K562 (cell line): ENCODE measurements around the gene C10orf105. TPM values are rescaled to one million over a fixed set of nuclear protein-coding genes. Genes with fewer than 3 reads are reported as not detected.

Source experiments
- BRF2 ChIP-seq: IDR thresholded peaks from 3 replicates; pipeline ENCODE4 v1.6.1; 2011; ENCODE audit warnings: borderline replicate concordance, mild to moderate bottlenecking; ENCODE audit not compliant: insufficient read length, insufficient read depth
- CHCHD3 ChIP-seq: fragments of 250-450 bp; sonication (Bioruptor Pico); IDR thresholded peaks from 2 replicates; pipeline ENCODE4 v2.1.2; 2022; ENCODE audit warnings: mild to moderate bottlenecking
- CTBP1 ChIP-seq: fragments of 450-650 bp; IDR thresholded peaks from 2 replicates; pipeline ENCODE4 v1.6.1; 2016; ENCODE audit warnings: borderline replicate concordance
- HDGF ChIP-seq: fragments of 450-650 bp; IDR thresholded peaks from 2 replicates; pipeline ENCODE4 v1.6.1; 2016
- KDM1A ChIP-seq, 2 experiments: fragments of 450-650 bp; IDR thresholded peaks; 2 replicates each; pipeline ENCODE4 v1.6.1; 2016; ENCODE audit warnings: mild to moderate bottlenecking in 2 of 2
- LEF1 ChIP-seq: fragments of 450-650 bp; IDR thresholded peaks from 2 replicates; pipeline ENCODE4 v1.6.1; 2016; ENCODE audit warnings: mild to moderate bottlenecking
- NR2C2 ChIP-seq, 2 experiments: fragments of 200-800 bp in 1 of 2; sonication (Bioruptor generic) in 1 of 2; sonication (generic) in 1 of 2; formaldehyde crosslinking in 1 of 2; IDR thresholded peaks; 2 replicates each; pipeline versions ENCODE4 v1.6.1 to v1.8.0; 2016 to 2022; ENCODE audit warnings: mild to moderate bottlenecking in 1 of 2, missing compliant biosample characterization in 1 of 2, missing genetic modification characterization in 1 of 2, missing genetic modification reagents in 1 of 2
- PURB ChIP-seq: sonication (generic); formaldehyde crosslinking; IDR thresholded peaks from 2 replicates; pipeline ENCODE4 v1.9.0; 2021; ENCODE audit warnings: low read depth, mild to moderate bottlenecking, missing genetic modification reagents
- RREB1 ChIP-seq: fragments of 250-450 bp; sonication (Bioruptor Pico); IDR thresholded peaks from 2 replicates; pipeline ENCODE4 v1.4.0; 2020
- YBX1 ChIP-seq: fragments of 450-650 bp; IDR thresholded peaks from 2 replicates; pipeline ENCODE4 v1.7.1; 2016; ENCODE audit warnings: mild to moderate bottlenecking
- ZNF780A ChIP-seq: fragments of 250-450 bp; sonication (Bioruptor Pico); IDR thresholded peaks from 2 replicates; pipeline ENCODE4 v1.5.0; 2021; ENCODE audit warnings: mild to moderate bottlenecking
- polyA plus RNA-seq, 8 experiments: library from polyadenylated mRNA; depleted of rRNA in 4 of 8; stranded (reverse) in 5 of 8; unstranded in 3 of 8; fragments of >200 nt; fragmentation: Nextera tagmentation in 2 of 8; fragmentation: Illumina TruSeq in 1 of 8; extraction: Ambion mirVana in 2 of 8; extraction: Trizol in 1 of 8; gene quantifications; 2 replicates each; pipeline versions ENCODE4 v1.2.1 to v1.2.3, GENCODE V29; 2011 to 2014; ENCODE audit warnings: inconsistent platforms in 1 of 8, missing spikeins in 1 of 8
- total RNA-seq, 7 experiments: library from RNA; depleted of rRNA in 6 of 7; stranded (reverse); fragments of >200 nt in 6 of 7; fragmentation: Illumina TruSeq in 2 of 7; extraction: Trizol in 2 of 7; gene quantifications; 2 replicates each; pipeline versions ENCODE4 v1.2.1 to v1.2.3, GENCODE V29; 2011 to 2021; ENCODE audit warnings: low replicate concordance in 1 of 7
- TF ChIP-seq, protein P1 (sequence below): sonication (generic); formaldehyde crosslinking; IDR thresholded peaks from 2 replicates; pipeline ENCODE4 v1.8.1; 2023; ENCODE audit warnings: mild to moderate bottlenecking, missing genetic modification reagents
- TF ChIP-seq, protein P2 (sequence below): fragments of 450-650 bp; formaldehyde crosslinking; IDR thresholded peaks from 2 replicates; pipeline ENCODE4 v1.4.0; 2020; ENCODE audit warnings: mild to moderate bottlenecking, moderate library complexity
- TF ChIP-seq, protein P3 (sequence below), 2 experiments: fragments of 450-650 bp in 1 of 2; sonication (generic) in 1 of 2; formaldehyde crosslinking; conservative IDR thresholded peaks; 2 replicates each; pipeline versions ENCODE4 v1.4.0 to v1.8.1; 2020 to 2022; ENCODE audit warnings: mild to moderate bottlenecking in 1 of 2, missing genetic modification reagents in 1 of 2
- TF ChIP-seq, protein P4 (sequence below): sonication (generic); formaldehyde crosslinking; IDR thresholded peaks from 2 replicates; pipeline ENCODE4 v1.8.0; 2022; ENCODE audit warnings: mild to moderate bottlenecking, low read depth, missing genetic modification reagents

The C10orf105 gene
- total and polyA plus RNA-seq, 9 of the 15 experiments (the other 6 are each of a cell fraction or from before 2014, with no cell fraction given): 0.03 to 0.25 (median 0.04) TPM; not detected in 3

DNA sequence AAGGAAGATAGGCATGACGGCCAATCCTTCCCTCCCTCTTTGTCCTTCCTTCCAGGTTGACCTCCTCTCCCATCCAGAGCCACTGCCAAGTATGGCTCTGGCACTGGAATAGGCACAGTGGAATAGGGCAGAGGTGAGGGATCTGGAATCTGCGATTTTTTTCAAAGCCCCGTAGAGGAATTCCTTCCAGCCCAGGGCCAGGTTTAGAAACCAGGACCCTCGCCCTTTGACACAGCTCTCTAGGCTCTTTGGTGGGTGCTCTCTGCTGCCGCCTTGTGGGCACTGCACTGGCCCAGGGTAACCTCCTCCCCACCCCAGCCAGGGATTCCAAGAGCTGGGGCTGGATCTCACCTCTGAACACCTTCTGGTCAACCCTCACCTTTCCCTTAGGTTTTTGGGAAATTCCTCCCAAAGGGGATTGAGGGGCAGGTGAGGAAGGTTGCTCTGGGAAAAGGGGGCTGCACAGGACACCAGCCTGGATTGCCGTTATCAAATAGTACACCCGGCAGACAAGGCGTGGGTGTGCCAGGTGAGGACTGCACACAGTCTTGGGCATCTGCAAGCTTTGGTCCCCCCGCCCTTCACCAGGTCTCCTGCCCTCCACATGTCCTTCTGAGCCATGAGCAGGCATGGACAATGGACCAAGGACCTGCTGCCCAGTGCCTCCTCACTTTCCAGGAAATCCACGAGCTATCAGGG, 22.8 kb downstream of the C10orf105 start (continued):
- TF ChIP-seq, protein P1, sequence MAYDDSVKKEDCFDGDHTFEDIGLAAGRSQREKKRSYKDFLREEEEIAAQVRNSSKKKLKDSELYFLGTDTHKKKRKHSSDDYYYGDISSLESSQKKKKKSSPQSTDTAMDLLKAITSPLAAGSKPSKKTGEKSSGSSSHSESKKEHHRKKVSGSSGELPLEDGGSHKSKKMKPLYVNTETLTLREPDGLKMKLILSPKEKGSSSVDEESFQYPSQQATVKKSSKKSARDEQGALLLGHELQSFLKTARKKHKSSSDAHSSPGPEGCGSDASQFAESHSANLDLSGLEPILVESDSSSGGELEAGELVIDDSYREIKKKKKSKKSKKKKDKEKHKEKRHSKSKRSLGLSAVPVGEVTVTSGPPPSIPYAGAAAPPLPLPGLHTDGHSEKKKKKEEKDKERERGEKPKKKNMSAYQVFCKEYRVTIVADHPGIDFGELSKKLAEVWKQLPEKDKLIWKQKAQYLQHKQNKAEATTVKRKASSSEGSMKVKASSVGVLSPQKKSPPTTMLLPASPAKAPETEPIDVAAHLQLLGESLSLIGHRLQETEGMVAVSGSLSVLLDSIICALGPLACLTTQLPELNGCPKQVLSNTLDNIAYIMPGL (CRISPR knock-in tag): no peak
- TF ChIP-seq, protein P2, sequence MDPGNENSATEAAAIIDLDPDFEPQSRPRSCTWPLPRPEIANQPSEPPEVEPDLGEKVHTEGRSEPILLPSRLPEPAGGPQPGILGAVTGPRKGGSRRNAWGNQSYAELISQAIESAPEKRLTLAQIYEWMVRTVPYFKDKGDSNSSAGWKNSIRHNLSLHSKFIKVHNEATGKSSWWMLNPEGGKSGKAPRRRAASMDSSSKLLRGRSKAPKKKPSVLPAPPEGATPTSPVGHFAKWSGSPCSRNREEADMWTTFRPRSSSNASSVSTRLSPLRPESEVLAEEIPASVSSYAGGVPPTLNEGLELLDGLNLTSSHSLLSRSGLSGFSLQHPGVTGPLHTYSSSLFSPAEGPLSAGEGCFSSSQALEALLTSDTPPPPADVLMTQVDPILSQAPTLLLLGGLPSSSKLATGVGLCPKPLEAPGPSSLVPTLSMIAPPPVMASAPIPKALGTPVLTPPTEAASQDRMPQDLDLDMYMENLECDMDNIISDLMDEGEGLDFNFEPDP (CRISPR knock-in tag): no peak
- TF ChIP-seq RREB1 (CRISPR knock-in tag) (no peak), BRF2 (no peak), CHCHD3 (CRISPR knock-in tag) (no peak), YBX1 (no peak), HDGF (no peak), NR2C2 (CRISPR knock-in tag; IDR thresholded peaks at IDR 0.05) (peak; percentile 45; the same call in 1 of the 2 replicates), NR2C2 (tag; IDR thresholded peaks at IDR 0.05) (no peak), PURB (CRISPR knock-in tag) (no peak), ZNF780A (CRISPR knock-in tag) (no peak), KDM1A (IDR thresholded peaks at IDR 0.05) (no peak), CTBP1 (0 out of 2 replicates have a peak, but pooled peaks have one; percentile 7), LEF1 (no peak)
- TF ChIP-seq, protein P3, sequence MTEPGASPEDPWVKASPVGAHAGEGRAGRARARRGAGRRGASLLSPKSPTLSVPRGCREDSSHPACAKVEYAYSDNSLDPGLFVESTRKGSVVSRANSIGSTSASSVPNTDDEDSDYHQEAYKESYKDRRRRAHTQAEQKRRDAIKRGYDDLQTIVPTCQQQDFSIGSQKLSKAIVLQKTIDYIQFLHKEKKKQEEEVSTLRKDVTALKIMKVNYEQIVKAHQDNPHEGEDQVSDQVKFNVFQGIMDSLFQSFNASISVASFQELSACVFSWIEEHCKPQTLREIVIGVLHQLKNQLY (CRISPR knock-in tag; conservative IDR thresholded peaks at IDR 0.05): no peak
- TF ChIP-seq, protein P4, sequence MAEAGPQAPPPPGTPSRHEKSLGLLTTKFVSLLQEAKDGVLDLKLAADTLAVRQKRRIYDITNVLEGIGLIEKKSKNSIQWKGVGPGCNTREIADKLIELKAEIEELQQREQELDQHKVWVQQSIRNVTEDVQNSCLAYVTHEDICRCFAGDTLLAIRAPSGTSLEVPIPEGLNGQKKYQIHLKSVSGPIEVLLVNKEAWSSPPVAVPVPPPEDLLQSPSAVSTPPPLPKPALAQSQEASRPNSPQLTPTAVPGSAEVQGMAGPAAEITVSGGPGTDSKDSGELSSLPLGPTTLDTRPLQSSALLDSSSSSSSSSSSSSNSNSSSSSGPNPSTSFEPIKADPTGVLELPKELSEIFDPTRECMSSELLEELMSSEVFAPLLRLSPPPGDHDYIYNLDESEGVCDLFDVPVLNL: no peak
